Ectodermal cell (in vitro differentiated cells): ENCODE measurements around the gene ZC2HC1B.
"Not testable (repeated sequence)": the region's sequence is repeated elsewhere in the genome, so short reads cannot be mapped to it uniquely, and the experiment has no call there.

Experiments
- H3K27ac ChIP-seq: 2 replicates; pipeline ENCODE4 v1.7.0; 2013; ENCODE audit warnings: mild to moderate bottlenecking, low read depth, low read length; ENCODE audit not compliant: insufficient read depth, poor library complexity, severe bottlenecking
- H3K27me3 ChIP-seq: 2 replicates; pipeline ENCODE4 v1.7.0; 2013; ENCODE audit warnings: mild to moderate bottlenecking, low read length; ENCODE audit not compliant: insufficient read depth, control insufficient read depth, poor library complexity, severe bottlenecking
- H3K36me3 ChIP-seq: one replicate; pipeline ENCODE4 v1.7.0; 2013; ENCODE audit warnings: low read length; ENCODE audit not compliant: control insufficient read depth, insufficient read depth
- H3K4me1 ChIP-seq: one replicate; pipeline ENCODE4 v1.7.0; 2013; ENCODE audit warnings: low read length; ENCODE audit not compliant: control insufficient read depth, insufficient read depth
- H3K4me3 ChIP-seq: 2 replicates; pipeline ENCODE4 v1.7.0; 2013; ENCODE audit warnings: low read depth, low read length, control low read depth; ENCODE audit not compliant: insufficient read depth
- H3K9me3 ChIP-seq: 2 replicates; pipeline ENCODE4 v1.7.0; 2013; ENCODE audit warnings: mild to moderate bottlenecking, low read length, moderate library complexity; ENCODE audit not compliant: control insufficient read depth
- WGBS, 2 experiments: methylation state at CpG; one replicate each; pipeline ENCODE4 v1.1.7; 2013; ENCODE audit warnings: missing lambda C conversion rate in 2 of 2; 5-methylcytosine and 5-hydroxymethylcytosine counted together

The ZC2HC1B gene

DNA sequence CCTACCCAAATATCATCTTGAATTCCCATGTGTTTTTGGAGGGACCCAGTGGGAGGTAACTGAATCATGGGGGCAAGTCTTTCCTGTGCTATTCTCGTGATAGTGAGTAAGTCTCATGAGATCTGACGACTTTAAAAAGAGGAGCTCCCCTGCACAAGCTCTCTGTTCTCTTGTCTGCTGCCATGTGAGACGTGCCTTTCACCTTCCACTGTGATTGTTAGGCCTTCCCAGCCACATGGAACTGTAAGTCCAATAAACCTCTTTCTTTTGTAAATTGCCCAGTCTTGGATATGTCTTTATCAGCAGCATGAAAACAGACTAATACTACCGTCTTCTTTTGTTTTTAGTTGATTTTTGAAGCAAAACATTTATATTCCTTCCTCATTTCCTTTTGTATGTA is 52.8 kb downstream of the ZC2HC1B start:
- not testable (repeated sequence) for H3K9me3 ChIP-seq, H3K27me3 ChIP-seq, H3K4me1 ChIP-seq, H3K4me3 ChIP-seq, H3K36me3 ChIP-seq, H3K27ac ChIP-seq
- WGBS, 2 experiments: 87 to 91% methylated on average over 4 of the region's 4 CpGs

DNA sequence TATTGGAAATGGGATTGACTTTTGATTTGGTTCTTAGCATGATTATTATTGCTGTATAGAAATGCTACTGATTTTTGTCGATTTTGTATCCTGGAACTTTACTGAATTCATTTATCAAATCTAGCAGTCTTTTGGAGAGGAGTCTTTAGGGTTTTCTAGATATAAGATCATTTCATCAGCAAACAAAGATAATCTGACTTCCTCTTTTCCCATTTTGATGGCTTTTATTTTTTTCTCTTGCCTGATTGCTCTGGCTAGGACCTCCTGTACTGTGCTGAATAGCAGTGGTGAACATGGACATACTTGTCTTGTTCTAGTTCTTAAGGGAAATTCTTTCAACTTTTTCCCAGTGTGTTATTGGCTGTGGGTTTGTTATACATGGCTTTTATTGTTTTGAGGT is 64.6 kb downstream of the ZC2HC1B start:
- WGBS, 2 experiments: 100% methylated on average over 1 of the region's 1 CpG
- Histone ChIP-seq H3K4me1 (no peaks in the 10 kb centered on the region), H3K27me3 (no peaks in the 10 kb centered on the region), H3K36me3 (no peaks in the 10 kb centered on the region), H3K27ac (no peak overlapping the region), H3K4me3 (no peak overlapping the region), H3K9me3 (no peaks in the 10 kb centered on the region)

DNA sequence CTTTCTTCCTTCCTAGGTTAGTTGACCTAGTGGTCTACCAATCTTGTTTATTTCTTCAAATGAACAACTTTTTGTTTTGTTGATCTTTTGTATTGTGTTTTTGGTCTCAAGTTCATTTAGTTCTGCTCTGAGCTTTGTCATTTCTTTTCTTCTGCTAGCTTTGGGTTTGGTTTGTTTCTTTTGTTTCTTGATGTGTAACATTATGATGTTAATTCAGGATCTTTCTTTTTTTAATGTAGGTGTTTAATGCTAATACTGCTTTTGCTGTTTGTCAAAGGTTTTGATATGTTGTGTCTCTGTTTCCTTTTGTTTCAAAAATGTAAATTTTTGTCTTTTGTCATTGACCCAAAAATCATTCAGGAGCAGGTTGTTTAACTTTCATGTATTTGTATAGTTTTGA is 65.7 kb downstream of the ZC2HC1B start:
- Histone ChIP-seq H3K27ac (no peak overlapping the region), H3K36me3 (no peaks in the 10 kb centered on the region), H3K27me3 (no peaks in the 10 kb centered on the region), H3K9me3 (no peaks in the 10 kb centered on the region), H3K4me1 (no peaks in the 10 kb centered on the region), H3K4me3 (no peak overlapping the region)

DNA sequence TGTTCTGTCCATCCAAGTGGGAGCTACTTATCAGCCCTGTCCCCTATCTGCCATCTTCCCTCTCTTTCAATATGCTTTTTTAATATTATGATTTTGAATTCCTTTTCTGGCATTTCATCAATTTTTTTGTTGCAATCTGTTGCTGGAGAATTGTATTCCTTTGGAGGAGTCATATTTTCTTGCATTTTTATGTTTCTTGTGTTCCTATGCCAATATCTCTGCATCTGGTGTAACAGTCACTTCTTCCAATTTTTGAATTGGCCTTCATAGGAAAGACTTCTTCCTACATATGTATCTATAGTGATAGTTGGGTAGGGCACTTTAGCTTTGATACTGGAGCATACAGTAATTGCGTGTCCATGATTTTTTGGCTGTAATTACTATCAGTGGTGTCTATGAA is 70.1 kb downstream of the ZC2HC1B start:
- WGBS, 2 experiments: 96 to 98% methylated on average over 1 of the region's 1 CpG
- Histone ChIP-seq H3K9me3 (no peaks in the 10 kb centered on the region), H3K27me3 (no peaks in the 10 kb centered on the region), H3K4me1 (peaks cover 8% of the 10 kb centered on the region), H3K36me3 (no peaks in the 10 kb centered on the region), H3K4me3 (no peak overlapping the region), H3K27ac (no peak overlapping the region)

DNA sequence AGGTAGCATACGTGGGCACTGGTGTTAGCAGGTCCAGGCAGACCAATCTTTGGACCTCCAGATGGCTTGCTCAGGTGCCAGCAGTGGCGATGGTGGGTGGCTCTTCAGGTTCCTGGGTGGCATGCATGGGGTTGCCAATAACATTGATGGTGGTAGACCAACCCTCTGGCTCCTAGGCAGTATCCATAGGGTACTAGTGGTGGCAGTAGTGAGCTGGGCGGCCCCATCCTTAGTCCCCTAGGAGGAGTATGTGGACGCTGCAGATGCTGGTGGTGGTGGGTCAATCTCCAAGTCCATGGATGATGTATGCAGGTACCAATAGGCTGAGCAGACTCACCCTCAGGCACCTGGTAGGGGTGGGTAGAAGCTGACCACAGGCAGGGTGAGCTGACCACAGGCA is 70.6 kb downstream of the ZC2HC1B start:
- Histone ChIP-seq H3K4me1 (peaks cover 8% of the 10 kb centered on the region), H3K27me3 (no peaks in the 10 kb centered on the region), H3K9me3 (no peaks in the 10 kb centered on the region), H3K36me3 (no peaks in the 10 kb centered on the region), H3K4me3 (no peak overlapping the region), H3K27ac (no peak overlapping the region)
- WGBS, 2 experiments: 94 to 98% methylated on average over 4 of the region's 4 CpGs

DNA sequence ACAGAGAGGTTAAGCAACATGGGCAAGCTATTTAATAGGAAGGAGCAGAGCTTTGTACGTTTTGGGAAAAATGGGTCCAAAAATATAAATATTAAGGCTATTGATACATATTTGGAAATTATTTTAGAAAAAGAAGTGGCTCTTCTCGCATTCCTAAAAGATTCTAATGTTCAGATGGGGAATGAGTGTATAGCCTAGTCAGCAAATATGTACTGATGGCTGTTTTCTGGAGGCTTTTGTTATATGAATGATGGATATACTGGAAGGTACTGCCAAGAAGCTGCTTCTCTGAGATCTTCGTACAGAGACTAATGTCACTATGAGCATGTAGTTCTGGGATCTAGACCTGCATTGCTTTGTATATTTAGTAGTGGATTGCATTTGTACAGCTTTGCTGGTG is 72.1 kb downstream of the ZC2HC1B start:
- peaks cover 8% of the 10 kb centered on the region for H3K4me1 ChIP-seq
- H3K27me3 ChIP-seq: no peaks in the 10 kb centered on the region
- no peak overlapping the region for H3K4me3 ChIP-seq
- no peaks in the 10 kb centered on the region for H3K36me3 ChIP-seq
- no peaks in the 10 kb centered on the region for H3K9me3 ChIP-seq
- no peak overlapping the region for H3K27ac ChIP-seq
- 95 to 97% methylated on average over 3 of the region's 3 CpGs for WGBS, 2 experiments

DNA sequence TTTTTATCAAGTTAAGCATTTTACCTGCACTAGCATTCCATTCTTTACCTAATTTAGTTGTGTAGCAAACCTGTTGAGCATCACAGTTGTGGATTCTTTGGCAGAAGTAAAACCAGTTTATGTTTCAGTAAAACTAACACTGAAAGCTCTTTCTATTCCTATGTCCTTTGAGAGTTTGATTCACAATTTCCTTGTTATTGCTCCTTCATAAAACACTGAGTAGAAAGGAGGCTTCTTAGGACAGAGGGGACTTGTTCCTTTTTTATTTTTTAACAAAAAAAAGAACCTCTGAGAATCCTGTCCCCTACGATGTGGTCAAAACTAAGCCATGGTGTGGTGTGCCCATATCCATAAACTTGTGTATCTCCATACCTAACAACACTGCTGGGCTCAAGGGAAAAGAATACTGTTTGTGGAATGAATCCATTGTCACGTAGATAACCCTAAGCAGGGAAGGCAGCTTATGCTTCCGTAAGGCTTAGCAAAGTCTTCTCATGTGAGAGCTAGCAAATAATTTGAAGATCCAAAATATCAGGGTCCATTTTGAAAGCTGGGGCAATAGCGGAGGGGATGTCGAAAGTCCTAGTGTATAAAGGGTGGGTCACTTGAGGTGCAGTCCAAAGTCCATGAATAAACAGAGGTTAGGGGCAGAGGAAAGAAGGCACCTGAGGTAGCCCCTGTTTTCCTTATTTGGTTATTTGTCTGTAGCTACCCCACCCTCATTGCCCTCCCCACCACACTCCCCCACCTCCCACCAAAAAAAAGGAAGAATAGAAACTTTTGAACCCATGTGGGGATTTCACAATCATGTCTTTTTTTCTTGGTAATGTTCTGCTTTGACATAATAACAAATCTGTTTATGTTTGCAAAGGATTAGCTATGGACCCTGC is 72.7 kb downstream of the ZC2HC1B start:
- H3K4me3 ChIP-seq: no peak overlapping the region
- H3K9me3 ChIP-seq: no peaks in the 10 kb centered on the region
- no peaks in the 10 kb centered on the region for H3K27me3 ChIP-seq
- H3K4me1 ChIP-seq: peaks cover 8% of the 10 kb centered on the region
- no peaks in the 10 kb centered on the region for H3K36me3 ChIP-seq
- 50 to 52% methylated on average over 5 of the region's 5 CpGs for WGBS, 2 experiments
- no peak overlapping the region for H3K27ac ChIP-seq

DNA sequence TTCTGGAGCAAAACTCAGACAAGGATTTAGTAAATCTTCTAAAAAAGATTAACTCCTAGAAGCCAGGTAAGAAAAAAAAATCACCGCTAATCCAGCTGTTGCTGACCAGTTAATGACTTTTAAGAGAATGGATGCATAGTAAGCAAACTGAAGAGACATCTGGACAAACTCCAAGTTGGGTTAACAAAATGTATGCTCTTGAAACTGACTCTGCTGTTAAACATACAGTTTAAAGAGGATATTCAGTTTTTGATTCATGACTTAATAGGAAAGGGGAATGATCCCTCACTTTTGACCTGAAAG is 73.3 kb downstream of the ZC2HC1B start:
- H3K27me3 ChIP-seq: no peaks in the 10 kb centered on the region
- H3K4me3 ChIP-seq: no peak overlapping the region
- WGBS, 2 experiments: 75 to 95% methylated on average over 1 of the region's 1 CpG
- H3K36me3 ChIP-seq: no peaks in the 10 kb centered on the region
- H3K4me1 ChIP-seq: peaks cover 8% of the 10 kb centered on the region
- H3K27ac ChIP-seq: no peak overlapping the region
- H3K9me3 ChIP-seq: no peaks in the 10 kb centered on the region

DNA sequence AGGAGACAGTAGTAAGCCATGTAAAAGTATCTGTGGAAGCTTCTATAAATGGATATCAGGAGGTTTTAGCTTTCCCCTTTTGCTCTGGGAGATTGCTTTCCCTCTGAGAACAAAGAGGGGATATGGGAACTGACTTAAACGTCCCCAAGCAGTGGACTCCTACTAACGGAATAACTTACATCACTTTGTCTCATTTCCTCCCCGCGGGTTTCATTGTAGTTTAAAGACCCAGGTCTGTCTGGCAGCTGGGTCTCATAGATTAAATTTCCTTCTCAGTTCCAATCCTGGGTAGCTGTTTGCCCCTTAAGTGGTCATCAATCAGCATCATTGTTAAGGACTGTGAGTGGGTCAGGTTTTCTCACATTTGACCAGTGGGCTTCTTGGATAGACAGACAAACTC is 75.1 kb downstream of the ZC2HC1B start:
- 55 to 56% methylated on average over 4 of the region's 4 CpGs for WGBS, 2 experiments
- no peaks in the 10 kb centered on the region for H3K9me3 ChIP-seq
- H3K36me3 ChIP-seq: no peaks in the 10 kb centered on the region
- no peak overlapping the region for H3K27ac ChIP-seq
- peaks cover 8% of the 10 kb centered on the region for H3K4me1 ChIP-seq
- no peaks in the 10 kb centered on the region for H3K27me3 ChIP-seq
- no peak overlapping the region for H3K4me3 ChIP-seq

DNA sequence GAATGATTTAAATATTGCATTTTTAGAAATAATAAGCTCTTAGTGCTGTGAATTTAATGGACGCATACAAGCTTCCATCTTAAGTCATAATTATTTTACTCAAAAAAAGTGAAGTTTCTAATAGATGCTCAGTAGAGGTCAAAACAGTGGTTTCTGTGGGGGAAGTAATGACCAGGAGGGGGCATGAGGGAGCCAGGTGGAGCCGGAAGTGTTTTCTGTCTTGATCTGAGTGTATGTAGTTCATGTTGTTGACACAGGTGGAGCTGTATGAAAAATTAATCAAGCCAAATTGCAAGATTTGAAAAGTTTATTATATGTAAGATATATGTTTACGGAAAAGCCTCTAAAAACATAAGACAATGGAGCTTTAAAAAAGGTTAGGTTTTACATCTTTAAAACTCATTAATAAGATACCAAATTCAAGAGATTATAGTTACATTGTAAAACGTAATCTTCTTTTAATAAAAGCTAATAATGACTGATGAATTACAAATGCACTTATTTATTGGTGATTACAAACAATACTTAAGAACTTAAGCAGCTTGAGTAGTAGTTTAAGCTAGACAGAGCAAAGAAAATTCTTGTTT is 75.8 kb downstream of the ZC2HC1B start:
- 43 to 52% methylated on average over 1 of the region's 4 CpGs for WGBS, 2 experiments
- Histone ChIP-seq H3K36me3 (no peaks in the 10 kb centered on the region), H3K4me1 (peaks cover 8% of the 10 kb centered on the region), H3K27ac (no peak overlapping the region), H3K4me3 (no peak overlapping the region), H3K27me3 (no peaks in the 10 kb centered on the region), H3K9me3 (no peaks in the 10 kb centered on the region)
